HG03571 (cell line): ENCODE measurements around the gene TTPAL.

Experiments used
- ATAC-seq: cut with Tn5 transposase; IDR thresholded peaks from one replicate; pipeline ENCODE4 v1.9.1; 2021; ENCODE audit not compliant: unreplicated experiment

TTPAL gene

DNA sequence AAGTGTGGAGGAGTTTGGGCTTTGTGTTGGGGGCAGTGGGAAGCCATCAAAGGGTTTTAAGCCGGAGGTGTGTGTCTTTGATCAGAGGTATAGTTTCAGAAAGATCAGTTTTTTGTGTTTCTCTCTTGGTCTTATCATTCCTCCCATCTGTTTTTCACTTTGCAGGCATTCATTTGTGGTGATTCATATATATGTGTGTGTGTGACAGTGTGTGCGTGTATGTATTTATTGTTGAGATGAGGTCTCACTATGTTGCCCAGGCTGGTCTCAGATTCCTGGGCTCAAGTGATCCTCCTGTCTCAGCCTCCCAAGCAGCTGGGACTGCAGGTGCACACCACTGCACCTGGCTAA is 57.3 kb downstream of the TTPAL start:
- ATAC-seq = no peak

DNA sequence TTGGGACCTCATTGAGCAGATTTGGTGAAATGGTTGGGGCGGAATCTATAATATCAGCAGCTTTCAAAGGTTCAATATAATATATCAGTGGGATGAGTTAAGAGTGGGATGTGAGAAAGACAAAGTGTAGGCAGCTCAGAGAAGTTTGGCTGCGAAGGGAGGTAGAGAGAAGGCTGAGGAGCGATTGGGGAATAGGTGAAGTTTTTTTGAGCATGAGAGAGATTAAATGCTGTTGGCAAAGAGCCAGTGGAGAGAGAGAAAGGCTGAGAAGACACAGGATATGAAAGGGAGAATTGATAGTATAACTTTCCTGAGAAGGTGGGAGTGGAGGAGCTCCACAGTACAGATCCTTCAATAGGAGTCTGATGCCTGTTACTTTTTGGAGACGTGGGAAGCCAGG is 58.3 kb downstream of the TTPAL start:
- no peak for ATAC-seq

DNA sequence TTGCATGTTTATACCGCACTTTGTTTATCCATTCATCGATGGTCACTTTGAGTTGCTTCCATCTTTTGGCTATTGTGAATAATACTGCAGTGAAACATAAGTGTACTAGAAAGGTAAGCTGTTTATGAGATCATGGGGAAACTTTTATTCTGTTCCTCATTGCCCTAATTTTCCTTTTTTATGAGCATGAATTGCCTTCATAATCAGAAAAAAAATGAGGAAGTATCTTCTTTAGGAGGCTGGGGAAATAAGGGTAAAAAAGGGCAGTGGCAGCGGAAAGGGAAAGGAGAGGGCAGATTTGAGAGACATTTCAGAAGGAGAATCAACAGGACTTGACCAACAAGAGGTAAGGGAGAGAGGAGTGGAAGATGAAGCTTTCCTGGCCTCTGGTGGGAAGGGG is 60.5 kb downstream of the TTPAL start:
- no peak for ATAC-seq

DNA sequence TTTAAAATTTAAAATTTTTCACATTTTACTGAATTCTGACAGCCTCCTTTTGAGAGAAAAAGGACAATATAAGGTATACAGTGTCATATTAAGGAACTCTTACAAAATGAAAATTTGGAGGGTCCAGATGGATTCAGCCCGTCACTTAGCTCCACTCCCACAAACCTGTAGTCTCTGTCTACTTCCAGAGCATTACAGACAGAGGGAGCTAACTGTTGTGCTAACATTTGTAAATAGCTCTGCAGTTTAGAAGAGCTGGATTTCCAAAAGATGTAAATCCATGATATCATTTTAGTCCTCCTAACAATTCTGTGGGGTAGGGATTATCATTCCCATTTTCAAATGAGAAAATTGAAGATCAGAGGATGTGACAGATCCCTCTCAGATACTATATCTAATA is 62.3 kb downstream of the TTPAL start:
- ATAC-seq = no peak

DNA sequence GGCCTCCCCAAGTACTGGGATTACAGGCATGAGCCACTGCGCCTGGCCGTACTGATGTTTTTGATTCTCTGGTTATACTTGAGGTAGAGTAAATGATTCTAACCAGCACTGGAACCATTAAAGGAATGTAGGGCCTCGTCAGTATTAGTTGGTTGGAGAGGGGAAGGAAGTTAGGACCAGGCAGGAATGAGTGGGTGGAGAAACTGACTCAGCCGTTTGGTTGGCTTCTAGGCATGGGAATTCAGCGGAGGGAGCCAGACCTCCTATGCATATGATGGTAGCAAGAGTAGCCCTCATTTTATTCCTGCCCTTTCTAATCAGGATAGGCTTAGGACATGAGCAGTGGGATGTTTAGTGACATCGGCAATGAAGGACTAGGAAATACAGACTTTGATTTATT is 65.2 kb downstream of the TTPAL start:
- ATAC-seq = no peak

DNA sequence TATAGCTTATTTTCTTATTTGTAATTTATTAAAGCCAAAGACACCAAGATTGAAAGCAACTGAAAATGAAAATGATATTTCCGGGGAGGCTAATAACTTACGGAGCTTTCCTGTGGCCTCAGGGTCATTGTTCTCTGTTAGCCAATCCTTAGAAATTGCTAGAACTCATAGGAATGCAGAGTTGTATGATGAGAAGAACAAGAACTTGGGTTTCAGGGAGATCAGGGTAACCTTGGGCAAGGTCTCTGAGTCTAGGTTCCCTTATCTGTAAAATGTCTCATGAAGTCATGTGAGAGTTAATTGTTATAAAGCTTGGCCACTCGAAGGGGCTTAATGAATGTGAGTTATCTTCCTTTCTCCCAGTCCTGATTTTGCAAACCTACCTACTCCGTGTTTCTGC is 66.3 kb downstream of the TTPAL start:
- ATAC-seq = no peak

DNA sequence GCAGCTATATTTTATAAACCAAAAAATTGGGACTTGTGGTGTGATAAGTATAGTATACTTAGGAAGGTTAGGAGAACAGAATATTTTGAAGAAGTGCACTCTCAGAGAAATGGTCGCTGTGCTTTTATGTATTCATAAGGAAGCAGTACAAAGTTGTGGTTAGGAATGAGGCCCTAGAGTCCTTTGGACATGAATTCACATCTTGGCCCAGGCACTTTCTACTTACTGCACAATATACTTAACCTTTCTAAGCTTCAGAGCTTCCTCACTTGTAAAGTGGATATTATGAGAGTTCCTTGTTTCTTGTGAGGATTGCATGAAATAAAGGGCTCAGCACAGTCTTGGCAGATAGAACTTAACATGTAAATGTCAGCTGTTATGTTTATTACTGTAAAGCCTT is 67.2 kb downstream of the TTPAL start:
- ATAC-seq = no peak

DNA sequence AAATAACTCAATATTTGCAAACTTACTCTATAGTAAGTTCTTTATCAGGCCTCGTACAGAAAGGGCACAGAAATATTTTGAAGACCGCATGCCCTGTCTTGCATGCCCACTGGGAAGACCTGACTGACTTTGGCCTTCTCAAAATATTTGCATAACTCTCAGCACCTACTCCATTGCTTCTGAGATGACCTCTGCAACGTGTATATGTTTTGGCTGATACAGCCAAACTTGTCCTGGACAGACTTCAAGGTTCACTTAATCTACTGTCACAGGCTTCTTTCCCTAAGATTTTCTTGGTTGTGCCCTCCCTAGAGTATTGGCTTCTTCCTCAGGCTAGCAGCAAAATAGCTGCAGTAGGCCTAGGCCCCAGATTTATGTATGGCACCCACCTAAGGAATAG is 67.7 kb downstream of the TTPAL start:
- no peak for ATAC-seq
